ENCODE results near the gene EFNA5.

The EFNA5 gene

GRCh38 chr5:107519900-107520354 lies 150.8 kb downstream of the EFNA5 start (continued):
- TF ChIP-seq, protein P1, sequence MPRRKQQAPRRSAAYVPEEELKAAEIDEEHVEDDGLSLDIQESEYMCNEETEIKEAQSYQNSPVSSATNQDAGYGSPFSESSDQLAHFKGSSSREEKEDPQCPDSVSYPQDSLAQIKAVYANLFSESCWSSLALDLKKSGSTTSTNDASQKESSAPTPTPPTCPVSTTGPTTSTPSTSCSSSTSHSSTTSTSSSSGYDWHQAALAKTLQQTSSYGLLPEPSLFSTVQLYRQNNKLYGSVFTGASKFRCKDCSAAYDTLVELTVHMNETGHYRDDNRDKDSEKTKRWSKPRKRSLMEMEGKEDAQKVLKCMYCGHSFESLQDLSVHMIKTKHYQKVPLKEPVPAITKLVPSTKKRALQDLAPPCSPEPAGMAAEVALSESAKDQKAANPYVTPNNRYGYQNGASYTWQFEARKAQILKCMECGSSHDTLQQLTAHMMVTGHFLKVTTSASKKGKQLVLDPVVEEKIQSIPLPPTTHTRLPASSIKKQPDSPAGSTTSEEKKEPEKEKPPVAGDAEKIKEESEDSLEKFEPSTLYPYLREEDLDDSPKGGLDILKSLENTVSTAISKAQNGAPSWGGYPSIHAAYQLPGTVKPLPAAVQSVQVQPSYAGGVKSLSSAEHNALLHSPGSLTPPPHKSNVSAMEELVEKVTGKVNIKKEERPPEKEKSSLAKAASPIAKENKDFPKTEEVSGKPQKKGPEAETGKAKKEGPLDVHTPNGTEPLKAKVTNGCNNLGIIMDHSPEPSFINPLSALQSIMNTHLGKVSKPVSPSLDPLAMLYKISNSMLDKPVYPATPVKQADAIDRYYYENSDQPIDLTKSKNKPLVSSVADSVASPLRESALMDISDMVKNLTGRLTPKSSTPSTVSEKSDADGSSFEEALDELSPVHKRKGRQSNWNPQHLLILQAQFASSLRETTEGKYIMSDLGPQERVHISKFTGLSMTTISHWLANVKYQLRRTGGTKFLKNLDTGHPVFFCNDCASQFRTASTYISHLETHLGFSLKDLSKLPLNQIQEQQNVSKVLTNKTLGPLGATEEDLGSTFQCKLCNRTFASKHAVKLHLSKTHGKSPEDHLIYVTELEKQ (tag by site-specific recombination; IDR thresholded peaks at IDR 0.05; ENCODE audit: borderline replicate concordance) = peak; percentile 52; the same call in 1 of the 2 replicates
- TF ChIP-seq ZNF558 (tag by site-specific recombination; IDR thresholded peaks at IDR 0.05) (no peak), ZNF692 (tag by site-specific recombination; IDR thresholded peaks at IDR 0.05) (peak; percentile 34; the same call in 1 of the 2 replicates), ZBTB21 (tag by site-specific recombination; IDR thresholded peaks at IDR 0.05) (no peak), ZNF529 (tag by site-specific recombination; IDR thresholded peaks at IDR 0.05; ENCODE audit: insufficient replicate concordance) (no peak), ZNF501 (tag by site-specific recombination; IDR thresholded peaks at IDR 0.05) (no peak), PRDM1 (tag by site-specific recombination; IDR thresholded peaks at IDR 0.05) (0 out of 2 replicates have a peak, but pooled peaks have one; percentile 14), ZBTB17 (tag by site-specific recombination; IDR thresholded peaks at IDR 0.05) (no peak), ZBTB48 (tag by site-specific recombination; IDR thresholded peaks at IDR 0.05) (no peak), ZNF423 (tag by site-specific recombination; IDR thresholded peaks at IDR 0.05) (no peak), ZNF514 (tag by site-specific recombination; IDR thresholded peaks at IDR 0.05) (no peak), FEZF1 (tag by site-specific recombination; IDR thresholded peaks at IDR 0.05) (no peak), AEBP2 (tag by site-specific recombination; IDR thresholded peaks at IDR 0.05; ENCODE audit: borderline replicate concordance) (no peak), ZNF791 (tag by site-specific recombination; IDR thresholded peaks at IDR 0.05) (no peak), CTCF (tag by site-specific recombination; IDR thresholded peaks at IDR 0.05) (no peak), MEIS1 (CRISPR knock-in tag; IDR thresholded peaks at IDR 0.05; ENCODE audit: borderline replicate concordance) (peak; percentile 93), ZNF792 (tag by site-specific recombination; IDR thresholded peaks at IDR 0.05) (no peak)
- TF ChIP-seq, protein P2, sequence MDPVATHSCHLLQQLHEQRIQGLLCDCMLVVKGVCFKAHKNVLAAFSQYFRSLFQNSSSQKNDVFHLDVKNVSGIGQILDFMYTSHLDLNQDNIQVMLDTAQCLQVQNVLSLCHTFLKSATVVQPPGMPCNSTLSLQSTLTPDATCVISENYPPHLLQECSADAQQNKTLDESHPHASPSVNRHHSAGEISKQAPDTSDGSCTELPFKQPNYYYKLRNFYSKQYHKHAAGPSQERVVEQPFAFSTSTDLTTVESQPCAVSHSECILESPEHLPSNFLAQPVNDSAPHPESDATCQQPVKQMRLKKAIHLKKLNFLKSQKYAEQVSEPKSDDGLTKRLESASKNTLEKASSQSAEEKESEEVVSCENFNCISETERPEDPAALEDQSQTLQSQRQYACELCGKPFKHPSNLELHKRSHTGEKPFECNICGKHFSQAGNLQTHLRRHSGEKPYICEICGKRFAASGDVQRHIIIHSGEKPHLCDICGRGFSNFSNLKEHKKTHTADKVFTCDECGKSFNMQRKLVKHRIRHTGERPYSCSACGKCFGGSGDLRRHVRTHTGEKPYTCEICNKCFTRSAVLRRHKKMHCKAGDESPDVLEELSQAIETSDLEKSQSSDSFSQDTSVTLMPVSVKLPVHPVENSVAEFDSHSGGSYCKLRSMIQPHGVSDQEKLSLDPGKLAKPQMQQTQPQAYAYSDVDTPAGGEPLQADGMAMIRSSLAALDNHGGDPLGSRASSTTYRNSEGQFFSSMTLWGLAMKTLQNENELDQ (tag by site-specific recombination; IDR thresholded peaks at IDR 0.05; ENCODE audit: low read depth) = no peak
- TF ChIP-seq, protein P3, sequence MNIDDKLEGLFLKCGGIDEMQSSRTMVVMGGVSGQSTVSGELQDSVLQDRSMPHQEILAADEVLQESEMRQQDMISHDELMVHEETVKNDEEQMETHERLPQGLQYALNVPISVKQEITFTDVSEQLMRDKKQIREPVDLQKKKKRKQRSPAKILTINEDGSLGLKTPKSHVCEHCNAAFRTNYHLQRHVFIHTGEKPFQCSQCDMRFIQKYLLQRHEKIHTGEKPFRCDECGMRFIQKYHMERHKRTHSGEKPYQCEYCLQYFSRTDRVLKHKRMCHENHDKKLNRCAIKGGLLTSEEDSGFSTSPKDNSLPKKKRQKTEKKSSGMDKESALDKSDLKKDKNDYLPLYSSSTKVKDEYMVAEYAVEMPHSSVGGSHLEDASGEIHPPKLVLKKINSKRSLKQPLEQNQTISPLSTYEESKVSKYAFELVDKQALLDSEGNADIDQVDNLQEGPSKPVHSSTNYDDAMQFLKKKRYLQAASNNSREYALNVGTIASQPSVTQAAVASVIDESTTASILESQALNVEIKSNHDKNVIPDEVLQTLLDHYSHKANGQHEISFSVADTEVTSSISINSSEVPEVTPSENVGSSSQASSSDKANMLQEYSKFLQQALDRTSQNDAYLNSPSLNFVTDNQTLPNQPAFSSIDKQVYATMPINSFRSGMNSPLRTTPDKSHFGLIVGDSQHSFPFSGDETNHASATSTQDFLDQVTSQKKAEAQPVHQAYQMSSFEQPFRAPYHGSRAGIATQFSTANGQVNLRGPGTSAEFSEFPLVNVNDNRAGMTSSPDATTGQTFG (tag by site-specific recombination; IDR thresholded peaks at IDR 0.05; ENCODE audit: borderline replicate concordance) = no peak
- TF ChIP-seq, protein P4, sequence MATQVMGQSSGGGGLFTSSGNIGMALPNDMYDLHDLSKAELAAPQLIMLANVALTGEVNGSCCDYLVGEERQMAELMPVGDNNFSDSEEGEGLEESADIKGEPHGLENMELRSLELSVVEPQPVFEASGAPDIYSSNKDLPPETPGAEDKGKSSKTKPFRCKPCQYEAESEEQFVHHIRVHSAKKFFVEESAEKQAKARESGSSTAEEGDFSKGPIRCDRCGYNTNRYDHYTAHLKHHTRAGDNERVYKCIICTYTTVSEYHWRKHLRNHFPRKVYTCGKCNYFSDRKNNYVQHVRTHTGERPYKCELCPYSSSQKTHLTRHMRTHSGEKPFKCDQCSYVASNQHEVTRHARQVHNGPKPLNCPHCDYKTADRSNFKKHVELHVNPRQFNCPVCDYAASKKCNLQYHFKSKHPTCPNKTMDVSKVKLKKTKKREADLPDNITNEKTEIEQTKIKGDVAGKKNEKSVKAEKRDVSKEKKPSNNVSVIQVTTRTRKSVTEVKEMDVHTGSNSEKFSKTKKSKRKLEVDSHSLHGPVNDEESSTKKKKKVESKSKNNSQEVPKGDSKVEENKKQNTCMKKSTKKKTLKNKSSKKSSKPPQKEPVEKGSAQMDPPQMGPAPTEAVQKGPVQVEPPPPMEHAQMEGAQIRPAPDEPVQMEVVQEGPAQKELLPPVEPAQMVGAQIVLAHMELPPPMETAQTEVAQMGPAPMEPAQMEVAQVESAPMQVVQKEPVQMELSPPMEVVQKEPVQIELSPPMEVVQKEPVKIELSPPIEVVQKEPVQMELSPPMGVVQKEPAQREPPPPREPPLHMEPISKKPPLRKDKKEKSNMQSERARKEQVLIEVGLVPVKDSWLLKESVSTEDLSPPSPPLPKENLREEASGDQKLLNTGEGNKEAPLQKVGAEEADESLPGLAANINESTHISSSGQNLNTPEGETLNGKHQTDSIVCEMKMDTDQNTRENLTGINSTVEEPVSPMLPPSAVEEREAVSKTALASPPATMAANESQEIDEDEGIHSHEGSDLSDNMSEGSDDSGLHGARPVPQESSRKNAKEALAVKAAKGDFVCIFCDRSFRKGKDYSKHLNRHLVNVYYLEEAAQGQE (tag by site-specific recombination; IDR thresholded peaks at IDR 0.05) = no peak

Data from HEK293 (cell line).